Type B pancreatic cell (in vitro differentiated cells): ENCODE measurements around the gene HLA-DOA. TPM values are rescaled to one million over a fixed set of nuclear protein-coding genes. Genes with fewer than 3 reads are reported as not detected.

Experiments
- DNase-seq: peaks from one replicate; pipeline ENCODE4 v3.0.0; 2021; ENCODE audit warnings: mixed read lengths; ENCODE audit not compliant: unreplicated experiment; ENCODE audit errors: extremely low spot score
- H3K27ac Mint-ChIP-seq: 2 replicates; pipeline ENCODE4 v1.8.0; 2021; ENCODE audit warnings: mild to moderate bottlenecking, mixed read lengths
- H3K27me3 Mint-ChIP-seq: 2 replicates; pipeline ENCODE4 v1.8.0; 2021; ENCODE audit warnings: mixed read lengths
- H3K36me3 Mint-ChIP-seq: 2 replicates; pipeline ENCODE4 v1.8.0; 2021; ENCODE audit warnings: mixed read lengths
- H3K4me1 Mint-ChIP-seq: one replicate; pipeline ENCODE4 v1.8.0; 2021; ENCODE audit warnings: mixed read lengths; ENCODE audit not compliant: unreplicated experiment
- H3K4me3 Mint-ChIP-seq: 2 replicates; pipeline ENCODE4 v1.8.0; 2021; ENCODE audit warnings: mild to moderate bottlenecking, mixed read lengths
- H3K9me3 Mint-ChIP-seq: 2 replicates; pipeline ENCODE4 v1.8.0; 2021; ENCODE audit warnings: mixed read lengths
- CTCF ChIP-seq: fragments of 200-600 bp; sonication (generic); conservative IDR thresholded peaks from 2 replicates; pipeline ENCODE4 v1.5.0; 2021; ENCODE audit warnings: antibody characterized with exemption, mild to moderate bottlenecking
- total RNA-seq: library from RNA; stranded (reverse); gene quantifications from 2 replicates; pipeline ENCODE4 v1.2.1, GENCODE V29; 2021; ENCODE audit warnings: low replicate concordance

The HLA-DOA gene
- total RNA-seq, 1 donor from 2014 or later: 2.5 TPM

- no peak for DNase-seq
- TF ChIP-seq CTCF: peak; percentile 40
- no peak overlapping the region for H3K4me3 Mint-ChIP-seq
- H3K27ac Mint-ChIP-seq: no peak overlapping the region
- no peaks in the 10 kb centered on the region for H3K36me3 Mint-ChIP-seq
- H3K9me3 Mint-ChIP-seq: peaks cover 5% of the 10 kb centered on the region
- H3K27me3 Mint-ChIP-seq: peaks cover 36% of the 10 kb centered on the region
- no peaks in the 10 kb centered on the region for H3K4me1 Mint-ChIP-seq
These were observed 40.1 kb upstream of the HLA-DOA start for GRCh38 chr6:33049323-33050013.

DNA sequence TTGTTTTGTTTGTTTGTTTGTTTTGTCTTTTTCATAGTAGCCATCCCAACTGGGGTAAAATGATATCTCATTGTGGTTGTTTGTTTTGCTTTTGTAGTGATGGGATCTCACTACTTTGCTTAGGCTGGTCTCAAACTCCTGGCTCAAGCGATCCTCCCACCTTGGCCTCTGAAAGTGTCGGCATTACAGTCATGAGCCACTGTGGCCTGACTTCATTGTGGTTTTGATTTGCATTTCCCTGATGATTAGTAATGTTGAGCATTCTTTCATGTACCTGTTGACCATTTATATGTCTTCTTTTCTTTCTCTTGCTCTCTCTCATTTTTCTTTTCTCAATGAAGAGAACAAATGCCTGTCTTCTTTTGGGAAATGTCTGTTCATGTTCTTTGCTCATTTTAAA is 30.8 kb upstream of the HLA-DOA start:
- Mint-ChIP-seq H3K27me3 (peaks cover 49% of the 10 kb centered on the region), H3K4me3 (no peak overlapping the region), H3K27ac (no peak overlapping the region), H3K9me3 (peaks cover 5% of the 10 kb centered on the region), H3K4me1 (no peaks in the 10 kb centered on the region), H3K36me3 (no peaks in the 10 kb centered on the region)
- TF ChIP-seq CTCF: no peak
- DNase-seq: no peak

DNA sequence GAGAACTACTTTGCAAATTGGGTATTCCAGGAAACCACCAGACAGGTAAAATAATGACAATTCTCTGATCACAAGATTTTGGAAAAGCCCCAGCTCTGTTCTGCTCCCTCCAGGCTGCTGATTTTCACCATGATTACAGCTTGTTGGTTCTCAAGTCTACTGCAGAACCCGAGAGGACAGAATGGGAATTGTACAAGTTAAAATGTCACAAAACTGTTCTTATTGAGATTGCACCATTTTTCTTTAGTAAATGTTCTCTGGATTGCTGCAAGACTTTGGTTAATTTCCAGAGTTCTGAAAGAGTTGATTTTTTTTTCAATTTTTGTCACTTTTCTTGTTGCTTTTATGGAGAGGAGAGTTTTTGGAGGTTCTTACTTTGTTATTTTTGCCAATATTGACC is 27.1 kb upstream of the HLA-DOA start:
- no peak overlapping the region for H3K4me3 Mint-ChIP-seq
- H3K9me3 Mint-ChIP-seq: no peaks in the 10 kb centered on the region
- H3K4me1 Mint-ChIP-seq: no peaks in the 10 kb centered on the region
- DNase-seq: no peak
- peaks cover 67% of the 10 kb centered on the region for H3K27me3 Mint-ChIP-seq
- H3K36me3 Mint-ChIP-seq: no peaks in the 10 kb centered on the region
- H3K27ac Mint-ChIP-seq: no peak overlapping the region
- peak; percentile 15 for TF ChIP-seq CTCF

DNA sequence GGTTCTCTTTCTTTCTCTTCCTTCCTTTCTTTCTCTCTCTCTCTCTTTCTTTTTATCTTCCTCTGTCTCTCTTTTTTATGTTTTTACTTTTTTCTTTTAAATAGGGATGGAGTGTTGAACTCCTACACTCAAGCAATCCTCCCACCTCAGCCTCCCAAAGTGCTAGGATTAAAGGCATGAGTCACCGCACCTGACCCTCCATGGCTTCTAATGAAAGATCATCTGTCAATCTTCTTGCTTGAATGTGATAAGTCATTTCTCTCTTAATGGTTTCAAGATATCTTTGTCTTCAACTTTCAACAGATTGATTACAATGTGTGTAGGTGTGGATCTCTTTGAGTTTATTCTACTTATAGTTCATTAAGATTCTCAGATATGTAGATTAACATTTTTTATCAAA is 25.2 kb upstream of the HLA-DOA start:
- Mint-ChIP-seq H3K27me3 (peaks cover 79% of the 10 kb centered on the region), H3K9me3 (no peaks in the 10 kb centered on the region), H3K4me3 (no peak overlapping the region), H3K36me3 (no peaks in the 10 kb centered on the region), H3K27ac (no peak overlapping the region), H3K4me1 (no peaks in the 10 kb centered on the region)
- no peak for TF ChIP-seq CTCF
- DNase-seq: no peak

GRCh38 chr6:33030245-33030644 is 20.9 kb upstream of the HLA-DOA start:
- no peaks in the 10 kb centered on the region for H3K36me3 Mint-ChIP-seq
- H3K4me1 Mint-ChIP-seq: no peaks in the 10 kb centered on the region
- DNase-seq: no peak
- no peak overlapping the region for H3K4me3 Mint-ChIP-seq
- TF ChIP-seq CTCF: no peak
- no peak overlapping the region for H3K27ac Mint-ChIP-seq
- H3K9me3 Mint-ChIP-seq: no peaks in the 10 kb centered on the region
- H3K27me3 Mint-ChIP-seq: peaks cover 68% of the 10 kb centered on the region
